ENCODE results near the gene MINDY2.
A peak's percentile ranks its signal among the peaks of the same experiment; 100 is the strongest.

MINDY2 gene

GRCh38 chr15:58755350-58755749 lies 15.8 kb upstream of the MINDY2 start:
- Histone ChIP-seq H3K4me3 (ENCODE audit: low read length) (no peak overlapping the region), H2AFZ (ENCODE audit: low read length) (no peak overlapping the region), H3K27ac (ENCODE audit: low read length) (no peak overlapping the region), H3K9me2 (replicated peaks; ENCODE audit: insufficient read depth, low read length) (no peaks in the 10 kb centered on the region), H3K9me3 (replicated peaks; ENCODE audit: insufficient read depth, low read length) (no peaks in the 10 kb centered on the region), H3K27me3 (replicated peaks; ENCODE audit: insufficient read depth, low read length) (no peaks in the 10 kb centered on the region), H3K4me1 (ENCODE audit: low read length) (peaks cover 6% of the 10 kb centered on the region), H3K9ac (ENCODE audit: low read length) (no peak overlapping the region), H3K79me2 (ENCODE audit: low read length) (no peaks in the 10 kb centered on the region), H4K20me1 (ENCODE audit: insufficient read depth, low read length) (no peaks in the 10 kb centered on the region), H3F3A (ENCODE audit: insufficient read depth, low read length) (peaks cover 5% of the 10 kb centered on the region), H3K4me2 (ENCODE audit: low read depth, low read length) (no peak overlapping the region), H3K36me3 (replicated peaks; ENCODE audit: insufficient read depth, low read length) (no peaks in the 10 kb centered on the region)
- no peak for DNase-seq
- TF ChIP-seq EZH2 (optimal IDR thresholded peaks at IDR 0.05; ENCODE audit: low read depth, low read length): no peak
- no peak for TF ChIP-seq EZH2phosphoT487 (IDR thresholded peaks at IDR 0.05; ENCODE audit: low read length)
- TF ChIP-seq CTCF (IDR thresholded peaks at IDR 0.05; ENCODE audit: low read length): no peak

- no peak overlapping the region for H3K27ac ChIP-seq (ENCODE audit: low read length)
- H3K4me3 ChIP-seq (ENCODE audit: low read length): no peak overlapping the region
- H3K9me3 ChIP-seq (replicated peaks; ENCODE audit: insufficient read depth, low read length): no peaks in the 10 kb centered on the region
- no peaks in the 10 kb centered on the region for H3F3A ChIP-seq (ENCODE audit: insufficient read depth, low read length)
- no peaks in the 10 kb centered on the region for H3K79me2 ChIP-seq (ENCODE audit: low read length)
- H3K4me2 ChIP-seq (ENCODE audit: low read depth, low read length): no peak overlapping the region
- H3K4me1 ChIP-seq (ENCODE audit: low read length): peaks cover 6% of the 10 kb centered on the region
- H3K9me2 ChIP-seq (replicated peaks; ENCODE audit: insufficient read depth, low read length): no peaks in the 10 kb centered on the region
- DNase-seq: no peak
- TF ChIP-seq EZH2phosphoT487 (IDR thresholded peaks at IDR 0.05; ENCODE audit: low read length) (no peak), EZH2 (optimal IDR thresholded peaks at IDR 0.05; ENCODE audit: low read depth, low read length) (no peak), CTCF (IDR thresholded peaks at IDR 0.05; ENCODE audit: low read length) (no peak)
- H2AFZ ChIP-seq (ENCODE audit: low read length): no peak overlapping the region
- H3K36me3 ChIP-seq (replicated peaks; ENCODE audit: insufficient read depth, low read length): no peaks in the 10 kb centered on the region
- H3K27me3 ChIP-seq (replicated peaks; ENCODE audit: insufficient read depth, low read length): no peaks in the 10 kb centered on the region
- no peaks in the 10 kb centered on the region for H4K20me1 ChIP-seq (ENCODE audit: insufficient read depth, low read length)
- no peak overlapping the region for H3K9ac ChIP-seq (ENCODE audit: low read length)
Measured at GRCh38 chr15:58755956-58756355, 15.1 kb upstream of the MINDY2 start.

GRCh38 chr15:58758141-58758540 lies 13.0 kb upstream of the MINDY2 start:
- Histone ChIP-seq H3F3A (ENCODE audit: insufficient read depth, low read length) (no peaks in the 10 kb centered on the region), H3K4me1 (ENCODE audit: low read length) (peaks cover 6% of the 10 kb centered on the region), H3K27me3 (replicated peaks; ENCODE audit: insufficient read depth, low read length) (no peaks in the 10 kb centered on the region), H3K79me2 (ENCODE audit: low read length) (no peaks in the 10 kb centered on the region), H3K9ac (ENCODE audit: low read length) (no peak overlapping the region), H2AFZ (ENCODE audit: low read length) (peak overlapping the region; percentile 26; the same call in 1 of the 2 replicates), H3K9me3 (replicated peaks; ENCODE audit: insufficient read depth, low read length) (no peaks in the 10 kb centered on the region), H4K20me1 (ENCODE audit: insufficient read depth, low read length) (no peaks in the 10 kb centered on the region), H3K36me3 (replicated peaks; ENCODE audit: insufficient read depth, low read length) (no peaks in the 10 kb centered on the region), H3K27ac (ENCODE audit: low read length) (no peak overlapping the region), H3K9me2 (replicated peaks; ENCODE audit: insufficient read depth, low read length) (no peaks in the 10 kb centered on the region), H3K4me3 (ENCODE audit: low read length) (no peak overlapping the region), H3K4me2 (ENCODE audit: low read depth, low read length) (0 out of 2 replicates have a peak overlapping the region, but pooled peaks have one; percentile 13)
- TF ChIP-seq EZH2 (optimal IDR thresholded peaks at IDR 0.05; ENCODE audit: low read depth, low read length): no peak
- peak; percentile 57 for TF ChIP-seq CTCF (IDR thresholded peaks at IDR 0.05; ENCODE audit: low read length)
- TF ChIP-seq EZH2phosphoT487 (IDR thresholded peaks at IDR 0.05; ENCODE audit: low read length): no peak
- DNase-seq: peak; percentile 67
